Astrocyte (in vitro differentiated cells and primary cell): Measurements from ENCODE around the gene POU2F1.

ENCODE experiments used
- EZH2 ChIP-seq: IDR thresholded peaks from 2 replicates; pipeline ENCODE4 v1.6.1; 2012; ENCODE audit warnings: mild to moderate bottlenecking, low read length, inconsistent platforms; ENCODE audit not compliant: insufficient read depth
- TF ChIP-seq, protein P1 (sequence below): IDR thresholded peaks from 2 replicates; pipeline ENCODE4 v1.5.1; 2011; ENCODE audit warnings: low read depth, mild to moderate bottlenecking, inconsistent platforms, low read length, moderate library complexity; ENCODE audit not compliant: insufficient read depth

DNA sequence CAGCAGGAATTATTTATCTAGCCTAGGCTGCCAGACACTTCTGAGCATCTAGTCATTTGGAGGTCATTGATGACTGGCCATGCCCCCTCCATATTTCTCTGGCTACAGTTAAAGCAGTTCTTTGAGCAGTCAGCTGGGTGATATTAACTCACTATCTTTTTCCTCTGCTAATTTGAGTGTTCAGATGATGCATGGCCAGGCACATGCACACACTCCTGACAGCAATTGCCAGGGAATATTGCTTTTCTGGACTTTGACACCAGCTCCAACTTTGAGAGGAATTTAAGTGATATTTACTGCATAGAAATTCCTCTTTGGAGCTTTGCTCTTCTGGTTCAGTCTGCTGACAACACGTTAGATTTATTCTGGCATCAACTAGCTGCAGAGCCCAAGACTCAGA is 245.1 kb downstream of the POU2F1 start:
- TF ChIP-seq, protein P1, sequence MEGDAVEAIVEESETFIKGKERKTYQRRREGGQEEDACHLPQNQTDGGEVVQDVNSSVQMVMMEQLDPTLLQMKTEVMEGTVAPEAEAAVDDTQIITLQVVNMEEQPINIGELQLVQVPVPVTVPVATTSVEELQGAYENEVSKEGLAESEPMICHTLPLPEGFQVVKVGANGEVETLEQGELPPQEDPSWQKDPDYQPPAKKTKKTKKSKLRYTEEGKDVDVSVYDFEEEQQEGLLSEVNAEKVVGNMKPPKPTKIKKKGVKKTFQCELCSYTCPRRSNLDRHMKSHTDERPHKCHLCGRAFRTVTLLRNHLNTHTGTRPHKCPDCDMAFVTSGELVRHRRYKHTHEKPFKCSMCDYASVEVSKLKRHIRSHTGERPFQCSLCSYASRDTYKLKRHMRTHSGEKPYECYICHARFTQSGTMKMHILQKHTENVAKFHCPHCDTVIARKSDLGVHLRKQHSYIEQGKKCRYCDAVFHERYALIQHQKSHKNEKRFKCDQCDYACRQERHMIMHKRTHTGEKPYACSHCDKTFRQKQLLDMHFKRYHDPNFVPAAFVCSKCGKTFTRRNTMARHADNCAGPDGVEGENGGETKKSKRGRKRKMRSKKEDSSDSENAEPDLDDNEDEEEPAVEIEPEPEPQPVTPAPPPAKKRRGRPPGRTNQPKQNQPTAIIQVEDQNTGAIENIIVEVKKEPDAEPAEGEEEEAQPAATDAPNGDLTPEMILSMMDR = no peak
- no peak for TF ChIP-seq EZH2
